Stimulated activated naive CD8-positive, alpha-beta T cell treated with anti-CD3 and anti-CD28 coated beads, Interleukin-15, Interleukin-2, amounts not matched to agents 100 ng/mL and 50 ng/mL, for 24 hours (primary cell): Measurements from ENCODE around the gene KCNK16.

Experiments
- H3K27ac Mint-ChIP-seq: one replicate; pipeline ENCODE4 v1.8.0; 2021; ENCODE audit warnings: mild to moderate bottlenecking, mixed read lengths
- H3K27me3 Mint-ChIP-seq: one replicate; pipeline ENCODE4 v1.8.0; 2021; ENCODE audit warnings: mixed read lengths
- H3K36me3 Mint-ChIP-seq: one replicate; pipeline ENCODE4 v1.8.0; 2021; ENCODE audit warnings: low read depth, mixed read lengths
- H3K4me1 Mint-ChIP-seq: one replicate; pipeline ENCODE4 v1.8.0; 2021; ENCODE audit warnings: low read depth, mixed read lengths
- H3K4me3 Mint-ChIP-seq: one replicate; pipeline ENCODE4 v1.8.0; 2021; ENCODE audit warnings: mild to moderate bottlenecking, mixed read lengths
- H3K9me3 Mint-ChIP-seq: one replicate; pipeline ENCODE4 v1.8.0; 2021; ENCODE audit warnings: mixed read lengths

KCNK16 gene

GRCh38 chr6:39348740-39349139, 26.2 kb upstream of the KCNK16 start:
- Mint-ChIP-seq H3K36me3 (no peaks in the 10 kb centered on the region), H3K9me3 (no peaks in the 10 kb centered on the region), H3K4me3 (no peak overlapping the region), H3K4me1 (no peaks in the 10 kb centered on the region), H3K27me3 (no peaks in the 10 kb centered on the region), H3K27ac (no peak overlapping the region)

- H3K9me3 Mint-ChIP-seq = no peaks in the 10 kb centered on the region
- H3K36me3 Mint-ChIP-seq = no peaks in the 10 kb centered on the region
- H3K27ac Mint-ChIP-seq = no peak overlapping the region
- no peaks in the 10 kb centered on the region for H3K27me3 Mint-ChIP-seq
- peaks cover 3% of the 10 kb centered on the region for H3K4me1 Mint-ChIP-seq
- no peak overlapping the region for H3K4me3 Mint-ChIP-seq
These were observed 25.5 kb upstream of the KCNK16 start for GRCh38 chr6:39347906-39348585.

- Mint-ChIP-seq H3K4me3 (no peak overlapping the region), H3K27ac (no peak overlapping the region), H3K27me3 (no peaks in the 10 kb centered on the region)
These were observed 24.7 kb upstream of the KCNK16 start for GRCh38 chr6:39347206-39347605.

GRCh38 chr6:39344821-39345280, 22.3 kb upstream of the KCNK16 start:
- Mint-ChIP-seq H3K9me3 (no peaks in the 10 kb centered on the region), H3K27ac (no peak overlapping the region)

More at GRCh38 chr6:39347206-39347605, 24.7 kb upstream of the KCNK16 start:
- Mint-ChIP-seq H3K36me3 (no peaks in the 10 kb centered on the region), H3K4me1 (peaks cover 3% of the 10 kb centered on the region), H3K9me3 (no peaks in the 10 kb centered on the region)

GRCh38 chr6:39343396-39343870, 20.9 kb upstream of the KCNK16 start:
- Mint-ChIP-seq H3K27me3 (no peaks in the 10 kb centered on the region), H3K27ac (no peak overlapping the region), H3K4me3 (no peak overlapping the region), H3K9me3 (no peaks in the 10 kb centered on the region), H3K4me1 (peaks cover 3% of the 10 kb centered on the region), H3K36me3 (no peaks in the 10 kb centered on the region)

More at GRCh38 chr6:39344821-39345280, 22.3 kb upstream of the KCNK16 start:
- Mint-ChIP-seq H3K27me3 (no peaks in the 10 kb centered on the region), H3K4me3 (no peak overlapping the region), H3K36me3 (no peaks in the 10 kb centered on the region), H3K4me1 (peaks cover 3% of the 10 kb centered on the region)

- Mint-ChIP-seq H3K27ac (no peak overlapping the region), H3K4me1 (peaks cover 9% of the 10 kb centered on the region), H3K9me3 (no peaks in the 10 kb centered on the region), H3K27me3 (peaks cover 5% of the 10 kb centered on the region), H3K4me3 (no peak overlapping the region), H3K36me3 (no peaks in the 10 kb centered on the region)
These were observed 20.3 kb upstream of the KCNK16 start for GRCh38 chr6:39342692-39343395.

DNA sequence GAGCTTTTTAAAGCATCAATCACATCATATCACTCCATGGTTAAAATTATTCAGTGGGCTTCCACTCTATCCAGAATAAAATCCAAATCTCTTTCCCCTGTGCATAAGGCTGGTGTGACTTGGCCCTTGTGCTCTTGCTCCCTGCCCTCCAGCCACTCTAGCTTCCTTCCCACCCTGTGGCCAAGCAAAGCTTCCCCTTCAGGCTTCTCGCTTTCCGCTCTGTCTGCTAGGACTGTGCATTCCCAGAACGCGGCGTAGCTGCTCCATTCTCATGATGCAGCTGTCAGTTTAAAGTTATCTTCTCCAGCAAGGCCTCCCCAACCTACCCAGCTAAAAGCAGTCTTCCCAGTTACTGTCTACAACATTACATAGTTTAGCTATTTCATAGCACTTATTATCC, 19.4 kb upstream of the KCNK16 start:
- Mint-ChIP-seq H3K27me3 (peaks cover 9% of the 10 kb centered on the region), H3K27ac (no peak overlapping the region), H3K4me1 (peaks cover 14% of the 10 kb centered on the region), H3K4me3 (no peak overlapping the region), H3K9me3 (no peaks in the 10 kb centered on the region), H3K36me3 (no peaks in the 10 kb centered on the region)

- no peaks in the 10 kb centered on the region for H3K36me3 Mint-ChIP-seq
- H3K4me1 Mint-ChIP-seq = peaks cover 20% of the 10 kb centered on the region
- H3K4me3 Mint-ChIP-seq = no peak overlapping the region
- H3K27me3 Mint-ChIP-seq = peaks cover 9% of the 10 kb centered on the region
- H3K9me3 Mint-ChIP-seq = no peaks in the 10 kb centered on the region
- no peak overlapping the region for H3K27ac Mint-ChIP-seq
These were observed 18.9 kb upstream of the KCNK16 start for GRCh38 chr6:39341352-39341751.

DNA sequence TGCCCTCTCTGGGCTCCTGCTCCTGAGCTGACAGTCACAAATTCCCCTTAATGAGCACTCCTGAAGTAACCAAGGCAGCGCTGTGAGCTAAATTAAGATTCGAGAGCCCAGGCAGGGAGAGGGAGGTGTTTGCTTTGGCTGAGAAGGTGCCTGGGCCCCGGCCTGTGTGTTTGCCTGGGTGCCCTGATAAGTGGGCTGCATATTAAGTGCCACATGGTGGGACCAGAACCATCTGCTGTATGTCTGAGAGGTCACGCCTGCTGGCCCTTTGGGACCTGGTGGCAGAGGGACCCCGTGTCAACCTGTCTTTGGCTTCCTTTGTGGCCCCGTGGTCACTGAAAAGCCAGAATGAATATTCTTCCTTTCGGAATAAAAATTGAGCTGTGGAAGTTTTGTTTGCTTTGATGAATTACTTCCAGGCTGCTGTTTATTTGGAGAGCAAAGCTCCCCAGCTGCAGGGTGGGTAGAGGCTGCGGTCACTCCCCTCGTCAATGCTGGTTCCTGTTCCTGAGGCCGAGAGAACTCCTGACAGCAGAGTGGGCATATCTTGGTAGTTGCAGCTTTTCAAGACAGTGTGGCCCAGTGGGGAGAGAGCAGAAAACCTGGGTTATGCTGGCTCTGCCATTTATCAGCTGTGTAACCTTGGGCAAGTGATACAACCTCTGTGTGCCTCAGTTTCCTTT, 17.5 kb upstream of the KCNK16 start:
- Mint-ChIP-seq H3K27me3 (peaks cover 13% of the 10 kb centered on the region), H3K4me1 (peaks cover 27% of the 10 kb centered on the region), H3K36me3 (no peaks in the 10 kb centered on the region), H3K9me3 (no peaks in the 10 kb centered on the region), H3K27ac (no peak overlapping the region), H3K4me3 (no peak overlapping the region)

DNA sequence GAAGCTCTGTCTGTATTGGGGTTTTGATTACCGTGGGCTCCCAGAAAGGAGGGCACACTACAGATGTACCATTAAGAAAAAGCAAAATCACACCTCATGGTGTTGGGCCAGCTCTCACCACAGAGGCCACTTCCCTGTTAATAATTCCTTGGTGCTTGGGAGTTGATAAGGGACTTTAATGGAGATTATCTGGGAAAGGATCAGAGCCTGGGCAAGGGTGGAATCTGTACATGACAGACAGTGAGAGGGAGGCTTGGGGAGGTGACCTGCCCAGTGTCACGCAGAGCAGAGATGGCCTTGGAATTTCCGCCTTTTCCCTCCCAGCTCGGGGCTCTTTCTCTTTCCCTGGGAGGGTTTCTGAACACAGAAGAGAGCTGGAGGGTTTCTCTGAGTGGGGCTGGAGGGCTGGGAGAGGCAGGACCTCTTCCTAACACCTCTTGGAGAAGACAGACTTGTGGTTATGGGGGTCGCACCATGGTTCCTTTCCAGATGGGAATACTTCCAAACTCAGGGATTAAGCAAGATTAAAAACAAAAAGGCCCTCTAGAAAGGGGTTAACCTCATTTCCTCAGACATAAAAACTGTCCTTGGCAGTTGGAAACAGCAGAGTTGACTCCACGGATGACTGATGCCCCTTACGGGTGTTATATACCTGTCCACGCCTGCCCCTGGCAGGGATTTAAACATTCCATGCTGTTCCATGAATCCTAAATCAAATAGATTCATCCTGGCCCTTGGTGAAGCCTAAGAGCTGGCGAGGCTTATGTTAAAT, 16.8 kb upstream of the KCNK16 start:
- H3K4me3 Mint-ChIP-seq = no peak overlapping the region
- H3K36me3 Mint-ChIP-seq = no peaks in the 10 kb centered on the region
- H3K27ac Mint-ChIP-seq = no peak overlapping the region
- peaks cover 27% of the 10 kb centered on the region for H3K4me1 Mint-ChIP-seq
- H3K9me3 Mint-ChIP-seq = no peaks in the 10 kb centered on the region
- peaks cover 13% of the 10 kb centered on the region for H3K27me3 Mint-ChIP-seq

DNA sequence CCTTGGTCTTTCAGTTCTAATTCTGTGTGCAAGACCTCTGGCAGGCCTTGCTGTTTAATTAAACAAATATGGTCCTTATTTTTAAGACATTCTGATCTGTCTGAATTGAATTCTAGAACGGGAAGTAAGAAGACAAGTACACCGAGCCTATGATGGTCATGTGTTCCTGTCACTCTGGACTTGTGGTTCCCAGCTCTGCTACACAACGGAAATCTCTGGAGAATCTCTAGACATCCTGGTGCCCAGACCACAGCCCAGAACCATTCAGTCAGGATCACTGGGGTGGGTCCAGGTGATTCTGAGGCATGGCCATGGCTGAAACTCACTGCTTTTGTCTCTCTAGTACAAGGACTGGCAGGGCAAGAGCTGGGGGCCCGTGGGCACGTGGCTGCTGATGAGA, 15.9 kb upstream of the KCNK16 start:
- Mint-ChIP-seq H3K27me3 (peaks cover 13% of the 10 kb centered on the region), H3K4me3 (no peak overlapping the region), H3K27ac (no peak overlapping the region), H3K4me1 (peaks cover 27% of the 10 kb centered on the region), H3K9me3 (no peaks in the 10 kb centered on the region), H3K36me3 (no peaks in the 10 kb centered on the region)

- no peaks in the 10 kb centered on the region for H3K36me3 Mint-ChIP-seq
- H3K27me3 Mint-ChIP-seq = peaks cover 21% of the 10 kb centered on the region
- no peak overlapping the region for H3K27ac Mint-ChIP-seq
- no peaks in the 10 kb centered on the region for H3K9me3 Mint-ChIP-seq
- H3K4me1 Mint-ChIP-seq = peaks cover 24% of the 10 kb centered on the region
- no peak overlapping the region for H3K4me3 Mint-ChIP-seq
These were observed 13.5 kb upstream of the KCNK16 start for GRCh38 chr6:39335780-39336545.

GRCh38 chr6:39333644-39334438, 11.3 kb upstream of the KCNK16 start:
- Mint-ChIP-seq H3K4me1 (peaks cover 27% of the 10 kb centered on the region), H3K27me3 (peaks cover 21% of the 10 kb centered on the region), H3K4me3 (no peak overlapping the region), H3K36me3 (no peaks in the 10 kb centered on the region), H3K9me3 (no peaks in the 10 kb centered on the region), H3K27ac (no peak overlapping the region)
